H7 (cell line): ENCODE results near the gene FAM53B. TPM values are rescaled to one million over a fixed set of nuclear protein-coding genes. Genes with fewer than 3 reads are reported as not detected.

Experiments used
- DNase-seq: peaks from one replicate; pipeline ENCODE4 v3.0.0; 2012
- H3K27me3 ChIP-seq: 2 replicates; pipeline ENCODE4 v1.6.0; 2011; ENCODE audit warnings: mild to moderate bottlenecking, low read length; ENCODE audit not compliant: control insufficient read depth, insufficient read depth
- H3K36me3 ChIP-seq: replicated peaks from 2 replicates; pipeline ENCODE4 v1.5.1; 2011; ENCODE audit warnings: low read length; ENCODE audit not compliant: control insufficient read depth, insufficient read depth
- H3K4me3 ChIP-seq: 2 replicates; pipeline ENCODE4 v1.5.1; 2011; ENCODE audit warnings: low read depth, mild to moderate bottlenecking, control low read depth, low read length, moderate library complexity; ENCODE audit not compliant: insufficient read depth
- total RNA-seq: library from RNA; depleted of rRNA; stranded (reverse); fragments of >200 nt; shearing (Covaris generic); gene quantifications from 2 replicates; pipeline ENCODE4 v1.2.3, GENCODE V29; 2014; rRNA removed

Gene FAM53B
- total RNA-seq, 1 experiment from 2014 or later: 37.4 TPM

DNA sequence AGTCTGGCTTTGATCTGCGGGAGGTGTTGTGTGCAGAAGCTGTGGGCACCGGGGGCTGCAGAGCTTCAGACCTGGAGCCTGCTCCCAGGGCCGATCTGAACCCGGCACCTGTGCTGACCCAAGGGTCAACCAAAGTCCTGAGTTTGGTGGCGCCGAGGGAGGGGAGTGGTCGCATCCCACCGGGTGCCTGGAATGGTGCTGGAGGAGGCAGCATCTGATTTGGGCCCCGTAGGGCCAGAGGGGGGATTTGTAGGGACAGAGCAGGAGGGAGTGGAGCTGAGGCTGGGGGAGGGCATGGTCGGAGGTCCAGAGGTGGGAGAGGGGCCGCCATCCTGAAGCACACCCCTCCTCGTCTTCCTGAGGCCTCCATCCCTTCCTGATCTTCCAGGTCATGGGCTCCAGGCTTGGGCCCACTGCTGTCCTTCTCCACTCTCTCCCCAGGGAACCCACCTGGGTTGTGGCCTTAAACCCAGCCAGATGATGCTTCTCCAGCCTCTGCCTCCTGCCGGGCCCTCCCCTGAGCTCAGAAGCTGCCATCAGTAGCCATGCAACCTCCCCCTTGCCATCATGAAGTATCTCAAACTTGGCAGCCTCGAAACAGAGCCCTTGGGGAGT is 169.6 kb downstream of the FAM53B start:
- Histone ChIP-seq H3K27me3 (no peaks in the 10 kb centered on the region), H3K36me3 (no peaks in the 10 kb centered on the region), H3K4me3 (no peak overlapping the region)
- DNase-seq: peak; percentile 56

GRCh38 chr10:124573726-124574455 is 170.3 kb downstream of the FAM53B start:
- Histone ChIP-seq H3K27me3 (no peaks in the 10 kb centered on the region), H3K36me3 (no peaks in the 10 kb centered on the region), H3K4me3 (no peak overlapping the region)
- peak; percentile 43 for DNase-seq

- no peaks in the 10 kb centered on the region for H3K27me3 ChIP-seq
- DNase-seq: peak; percentile 22
- no peaks in the 10 kb centered on the region for H3K36me3 ChIP-seq
- H3K4me3 ChIP-seq: no peak overlapping the region
Observed at GRCh38 chr10:124572751-124573150, 171.4 kb downstream of the FAM53B start.

- DNase-seq: no peak
- Histone ChIP-seq H3K36me3 (no peaks in the 10 kb centered on the region), H3K4me3 (no peak overlapping the region), H3K27me3 (no peaks in the 10 kb centered on the region)
Observed at GRCh38 chr10:124570646-124571045, 173.5 kb downstream of the FAM53B start.

- no peaks in the 10 kb centered on the region for H3K36me3 ChIP-seq
- H3K27me3 ChIP-seq: no peaks in the 10 kb centered on the region
- peak; percentile 36 for DNase-seq
- H3K4me3 ChIP-seq: no peak overlapping the region
Observed at GRCh38 chr10:124569623-124570470, 174.3 kb downstream of the FAM53B start.

Other genes with a start within 250 kb of the FAM53B start
- 20.1 and 28.6 TPM in 2 replicates for gene EEF1AKMT2, start 47.5 kb upstream of the FAM53B start, total RNA-seq
- gene ABRAXAS2, start 57.4 kb upstream of the FAM53B start, total RNA-seq: 14.2 and 19.8 TPM in 2 replicates
- 18.4 and 24.6 TPM in 2 replicates for gene ZRANB1, start 197.7 kb upstream of the FAM53B start, total RNA-seq